Measurements from ENCODE around the gene MEIKIN. TPM values are rescaled to one million over a fixed set of nuclear protein-coding genes. Genes with fewer than 3 reads are reported as not detected.
A peak's percentile ranks its signal among the peaks of the same experiment; 100 is the strongest.

MEIKIN gene
- total RNA-seq, 1 donor from 2014 or later = not detected

- ATAC-seq = no peak
Observed at GRCh38 chr5:131818001-131818724, 127.3 kb downstream of the MEIKIN start.

GRCh38 chr5:131814990-131815389 is 130.5 kb downstream of the MEIKIN start:
- DNase-seq (ENCODE audit: low spot score) (no peak), ATAC-seq (no peak)

More at GRCh38 chr5:131818001-131818724, 127.3 kb downstream of the MEIKIN start:
- no peak for DNase-seq (ENCODE audit: low spot score)

- ATAC-seq = no peak
- no peak for DNase-seq (ENCODE audit: low spot score)
Observed at GRCh38 chr5:131812371-131813160, 132.9 kb downstream of the MEIKIN start.

- DNase-seq (ENCODE audit: low spot score) (no peak), ATAC-seq (peak; percentile 84)
Observed at GRCh38 chr5:131810510-131811249, 134.8 kb downstream of the MEIKIN start.

- DNase-seq (ENCODE audit: low spot score) = peak; percentile 100
- ATAC-seq = peak; percentile 90
Observed at GRCh38 chr5:131796793-131797693, 148.4 kb downstream of the MEIKIN start, which contains the start of gene FNIP1. Gene FNIP1, minus strand, starts transcription at chr5:131797017. Its CDS starts 96 bp downstream, at chr5:131796921.

GRCh38 chr5:131795879-131796792 is 149.3 kb downstream of the MEIKIN start:
- ATAC-seq (peak; percentile 78), DNase-seq (ENCODE audit: low spot score) (peak; percentile 91)

GRCh38 chr5:131795228-131795627 is 150.2 kb downstream of the MEIKIN start:
- ATAC-seq = no peak
- no peak for DNase-seq (ENCODE audit: low spot score)

- ATAC-seq (no peak), DNase-seq (ENCODE audit: low spot score) (no peak)
Observed at GRCh38 chr5:131794586-131794985, 150.9 kb downstream of the MEIKIN start.

GRCh38 chr5:131792896-131793295 is 152.6 kb downstream of the MEIKIN start:
- no peak for ATAC-seq
- no peak for DNase-seq (ENCODE audit: low spot score)

GRCh38 chr5:131791866-131792265 is 153.6 kb downstream of the MEIKIN start:
- ATAC-seq (no peak), DNase-seq (ENCODE audit: low spot score) (no peak)

GRCh38 chr5:131790550-131790949 is 154.9 kb downstream of the MEIKIN start:
- no peak for DNase-seq (ENCODE audit: low spot score)
- no peak for ATAC-seq

GRCh38 chr5:131789765-131790164 is 155.7 kb downstream of the MEIKIN start:
- no peak for ATAC-seq

GRCh38 chr5:131787736-131788135 is 157.7 kb downstream of the MEIKIN start:
- ATAC-seq (no peak), DNase-seq (ENCODE audit: low spot score) (no peak)

More at GRCh38 chr5:131789765-131790164, 155.7 kb downstream of the MEIKIN start:
- DNase-seq (ENCODE audit: low spot score) = no peak

- DNase-seq (ENCODE audit: low spot score) = no peak
- peak; percentile 41 for ATAC-seq
Observed at GRCh38 chr5:131786900-131787692, 158.4 kb downstream of the MEIKIN start.

GRCh38 chr5:131786036-131786435 is 159.4 kb downstream of the MEIKIN start:
- no peak for DNase-seq (ENCODE audit: low spot score)
- no peak for ATAC-seq

- DNase-seq (ENCODE audit: low spot score) = no peak
- ATAC-seq = no peak
Observed at GRCh38 chr5:131783874-131784273, 161.6 kb downstream of the MEIKIN start.

- DNase-seq (ENCODE audit: low spot score) (no peak), ATAC-seq (no peak)
Observed at GRCh38 chr5:131783357-131783756, 162.1 kb downstream of the MEIKIN start.

- no peak for DNase-seq (ENCODE audit: low spot score)
- ATAC-seq = no peak
Observed at GRCh38 chr5:131782717-131783116, 162.7 kb downstream of the MEIKIN start.

Measured in left lobe of liver (tissue), 2 donors.